ENCODE results near the gene ARHGAP9.
"Not testable (repeated sequence)": the region's sequence is repeated elsewhere in the genome, so short reads cannot be mapped to it uniquely, and the experiment has no call there.

ARHGAP9 gene

GRCh38 chr12:57456145-57456700, 23.4 kb downstream of the ARHGAP9 start:
- DNase-seq, result peak; percentile 41

DNA sequence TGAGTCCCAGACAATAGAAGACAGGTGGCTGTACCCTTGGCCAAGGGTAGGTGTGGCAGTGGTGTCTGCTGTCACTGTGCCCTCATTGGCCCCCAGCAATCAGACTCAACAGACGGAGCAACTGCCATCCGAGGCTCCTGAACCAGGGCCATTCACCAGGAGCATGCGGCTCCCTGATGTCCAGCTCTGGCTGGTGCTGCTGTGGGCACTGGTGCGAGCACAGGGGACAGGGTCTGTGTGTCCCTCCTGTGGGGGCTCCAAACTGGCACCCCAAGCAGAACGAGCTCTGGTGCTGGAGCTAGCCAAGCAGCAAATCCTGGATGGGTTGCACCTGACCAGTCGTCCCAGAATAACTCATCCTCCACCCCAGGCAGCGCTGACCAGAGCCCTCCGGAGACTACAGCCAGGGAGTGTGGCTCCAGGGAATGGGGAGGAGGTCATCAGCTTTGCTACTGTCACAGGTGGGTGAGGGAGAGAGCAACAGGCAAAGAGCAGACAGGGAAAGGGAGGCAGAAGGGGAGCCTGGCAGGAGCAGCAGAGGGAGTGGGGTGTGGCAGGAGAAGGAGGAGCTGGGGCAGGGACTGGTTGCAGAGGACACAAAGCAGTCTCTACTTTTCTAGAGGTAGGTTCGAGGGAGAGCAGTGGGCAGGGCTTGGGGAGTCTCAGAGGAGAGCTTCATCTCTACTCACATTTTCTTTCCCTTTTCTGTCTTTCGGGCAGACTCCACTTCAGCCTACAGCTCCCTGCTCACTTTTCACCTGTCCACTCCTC, 24.1 kb downstream of the ARHGAP9 start:
- no peak for DNase-seq

DNA sequence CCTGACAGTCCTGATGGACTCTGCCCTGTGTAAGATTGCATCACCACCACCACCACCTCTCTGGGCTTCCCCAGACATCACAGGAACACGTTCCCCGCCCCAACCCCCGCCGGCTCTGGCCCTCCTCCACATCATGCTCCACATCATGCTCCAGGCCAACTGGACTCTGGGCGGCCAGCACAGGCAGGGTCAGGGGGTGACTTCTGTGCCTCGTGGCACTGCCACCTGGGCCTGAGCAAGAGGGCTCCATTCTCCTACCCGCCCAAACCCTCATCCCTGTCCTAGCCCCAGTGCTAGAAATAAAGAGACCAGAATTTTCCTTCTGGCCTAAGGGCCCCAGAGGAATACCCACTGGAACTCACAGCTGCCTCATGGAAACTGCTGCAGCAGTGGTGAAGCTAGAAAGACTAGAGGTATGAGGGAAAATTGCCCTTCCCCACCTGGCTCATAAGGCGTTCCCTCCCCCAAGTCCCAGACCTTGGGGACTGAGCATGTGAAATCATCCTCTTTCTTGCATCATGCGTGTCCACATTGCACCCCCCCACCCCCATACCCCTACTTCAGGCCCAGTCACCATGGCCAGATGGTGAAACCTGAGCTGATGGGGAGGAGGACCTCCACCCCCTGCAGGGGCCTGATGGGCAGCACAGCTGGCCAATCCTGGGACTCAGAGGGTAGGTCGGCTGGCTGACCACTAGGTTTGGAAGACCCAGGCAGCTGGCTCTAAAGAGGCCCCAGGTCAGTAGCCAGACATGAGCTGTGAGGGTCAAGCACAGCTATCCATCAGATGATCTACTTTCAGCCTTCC, 24.9 kb downstream of the ARHGAP9 start, which contains the start of gene INHBE:
TSS of gene INHBE (plus strand) at position 742 of the 808 bp plus-strand sequence. CDS start 230 bp downstream, outside the sequence.
- no peak for DNase-seq

DNA sequence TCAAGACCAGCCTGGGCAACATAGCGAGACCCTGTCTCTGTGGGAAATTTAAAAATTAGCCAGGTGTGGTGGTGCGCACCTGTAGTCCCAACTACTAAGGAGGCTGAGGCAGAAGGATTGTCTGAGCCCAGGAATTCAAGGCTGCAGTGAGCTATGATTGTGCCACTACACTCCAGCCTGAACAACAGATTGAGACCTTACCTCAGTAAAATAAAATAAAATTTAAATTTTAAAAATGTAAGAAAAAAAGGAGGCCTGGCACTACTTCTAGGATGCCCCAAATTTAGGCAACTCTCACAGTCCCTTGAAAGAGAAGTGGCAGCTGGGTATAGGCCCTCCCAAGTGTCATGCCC, 25.5 kb downstream of the ARHGAP9 start:
- DNase-seq, result no peak

DNA sequence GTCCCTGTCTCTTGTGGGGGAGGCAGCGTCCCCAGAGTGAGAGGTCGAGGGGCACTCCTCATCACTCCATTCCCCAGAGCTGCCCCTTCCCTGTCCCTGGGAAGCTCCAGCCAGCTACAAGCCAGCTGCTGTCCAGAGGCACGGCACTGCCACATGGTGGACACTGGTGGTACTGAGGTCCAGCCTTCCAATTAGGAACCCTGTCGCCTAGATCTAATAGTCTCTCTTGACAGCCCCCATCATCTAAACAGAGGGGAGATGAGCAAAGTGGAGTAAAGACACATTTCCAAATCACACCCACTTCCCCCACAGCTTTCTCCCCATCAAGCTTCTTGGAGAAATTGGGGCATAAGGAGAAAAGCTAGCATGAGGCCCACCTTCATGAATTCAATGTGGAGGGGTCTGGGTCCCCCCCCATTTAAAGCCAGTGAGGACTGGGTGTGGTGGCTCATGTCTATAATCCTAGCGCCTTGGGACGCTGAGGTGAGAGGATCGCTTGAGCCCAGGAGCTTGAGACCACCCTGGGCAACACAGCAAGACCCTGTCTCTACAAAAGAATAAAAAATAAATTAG, 26.6 kb downstream of the ARHGAP9 start:
- DNase-seq, result peak; percentile 51

- DNase-seq, result no peak
Observed at GRCh38 chr12:57452181-57452936, 27.3 kb downstream of the ARHGAP9 start.

- no peak for DNase-seq
Observed at GRCh38 chr12:57451233-57451778, 28.4 kb downstream of the ARHGAP9 start.

GRCh38 chr12:57450057-57450456, 29.6 kb downstream of the ARHGAP9 start:
- DNase-seq, result no peak

GRCh38 chr12:57449375-57449774, 30.3 kb downstream of the ARHGAP9 start:
- DNase-seq, result no peak

DNA sequence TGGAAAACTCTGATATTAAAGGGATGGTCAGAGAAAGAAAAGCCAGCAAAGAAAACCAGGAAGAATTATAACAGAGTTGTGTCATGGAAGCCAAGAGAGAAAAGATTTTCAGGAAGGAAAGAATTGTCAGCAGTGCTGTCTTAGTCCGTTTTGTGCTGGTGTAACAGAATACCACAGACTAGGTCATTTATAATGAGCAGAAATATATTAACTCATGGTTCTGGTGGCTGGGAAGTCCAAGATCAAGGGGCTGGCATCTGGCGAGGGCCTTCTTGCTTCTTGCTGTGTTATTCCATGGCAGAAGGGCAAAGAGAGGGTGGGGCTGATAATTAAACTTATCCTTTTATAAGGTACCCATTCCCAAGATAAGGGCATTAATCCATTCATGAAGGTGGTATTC, 31.0 kb downstream of the ARHGAP9 start:
- no peak for DNase-seq

GRCh38 chr12:57446292-57446960, 33.2 kb downstream of the ARHGAP9 start:
- DNase-seq, result no peak

- DNase-seq, result no peak
Observed at GRCh38 chr12:57444744-57445143, 34.9 kb downstream of the ARHGAP9 start.

DNA sequence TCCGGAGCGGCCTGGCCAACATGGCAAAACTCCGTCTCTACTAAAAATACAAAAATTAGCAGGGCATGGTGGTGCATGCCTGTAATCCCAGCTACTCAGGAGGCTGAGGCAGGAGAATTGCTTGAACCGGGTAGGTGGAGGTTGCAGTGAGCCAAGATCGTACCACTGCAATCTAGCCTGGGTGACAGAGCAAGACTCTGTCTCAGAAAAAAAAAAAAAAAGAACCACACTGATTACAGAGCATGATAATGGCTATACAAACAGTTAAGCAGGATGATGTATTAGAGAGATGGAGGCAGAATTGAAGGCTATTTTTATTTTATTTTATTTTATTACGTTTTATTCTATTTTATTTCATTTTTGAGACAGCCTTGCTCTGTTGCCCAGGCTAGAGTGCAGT, 35.3 kb downstream of the ARHGAP9 start:
- not testable (repeated sequence) for DNase-seq

- DNase-seq, result no peak
Observed at GRCh38 chr12:57441846-57442427, 37.7 kb downstream of the ARHGAP9 start.

GRCh38 chr12:57441393-57441792, 38.3 kb downstream of the ARHGAP9 start:
- not testable (repeated sequence) for DNase-seq

DNA sequence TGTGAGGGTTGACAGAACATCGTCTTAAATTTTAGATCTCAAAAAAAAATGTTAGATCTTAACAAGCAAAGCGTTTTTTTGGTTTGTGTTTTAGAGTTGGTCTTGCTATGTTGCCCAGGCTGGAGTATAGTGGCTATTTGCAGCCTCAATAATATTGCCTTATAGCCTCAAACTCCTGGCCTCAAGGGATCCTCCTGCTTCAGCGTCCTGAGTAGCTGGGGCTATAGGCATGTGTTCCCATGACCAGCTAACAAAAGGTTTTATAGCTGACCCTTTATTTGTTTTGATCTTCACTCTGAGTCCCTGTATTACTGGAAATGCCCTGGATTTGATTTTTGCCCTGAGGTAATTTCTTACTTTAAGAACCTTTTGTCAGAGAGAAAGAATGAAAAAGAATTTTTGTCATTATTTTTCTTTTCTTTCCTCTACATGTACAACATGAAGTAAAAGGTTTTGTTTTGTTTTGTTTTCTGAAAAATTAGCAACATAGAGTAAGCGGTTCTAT, 39.9 kb downstream of the ARHGAP9 start:
- no peak for DNase-seq

DNA sequence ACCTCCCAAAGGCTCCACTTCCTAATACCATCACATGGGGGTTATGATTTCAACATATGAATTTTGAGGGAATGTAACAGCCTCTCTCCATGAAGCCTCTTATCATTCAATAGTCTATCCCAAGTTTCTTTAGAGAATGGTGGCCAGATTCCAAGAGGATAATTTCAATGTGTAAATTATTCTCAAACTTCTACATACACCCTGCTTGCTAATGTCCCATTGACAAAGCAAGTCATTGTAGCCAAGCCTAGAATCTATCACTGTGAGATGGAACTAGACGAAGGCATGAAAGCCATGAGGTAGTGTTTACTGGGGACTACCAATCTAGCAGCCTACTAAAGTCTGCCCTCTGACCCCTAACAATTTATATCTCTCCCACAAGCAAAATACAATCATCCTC, 41.3 kb downstream of the ARHGAP9 start:
- no peak for DNase-seq

DNA sequence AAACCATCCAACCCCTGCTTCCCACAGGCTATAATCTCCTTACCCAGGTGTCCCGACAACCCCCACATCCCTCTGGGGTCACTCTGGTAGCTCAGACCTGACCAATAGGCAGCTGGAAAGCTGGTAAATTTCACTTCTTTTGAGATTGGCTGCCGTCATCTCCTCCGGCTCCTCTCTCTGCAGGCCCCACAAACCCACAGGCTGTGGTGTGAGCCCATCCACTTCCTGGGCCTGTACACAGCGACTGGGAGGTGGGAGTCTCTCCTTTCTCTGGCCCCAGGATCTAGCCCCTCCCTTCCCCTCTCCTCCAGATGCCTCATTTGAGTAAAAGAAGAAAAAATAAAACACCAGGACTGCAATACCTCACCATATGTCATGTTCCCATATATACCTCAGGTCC, 44.4 kb downstream of the ARHGAP9 start:
- no peak for DNase-seq

DNA sequence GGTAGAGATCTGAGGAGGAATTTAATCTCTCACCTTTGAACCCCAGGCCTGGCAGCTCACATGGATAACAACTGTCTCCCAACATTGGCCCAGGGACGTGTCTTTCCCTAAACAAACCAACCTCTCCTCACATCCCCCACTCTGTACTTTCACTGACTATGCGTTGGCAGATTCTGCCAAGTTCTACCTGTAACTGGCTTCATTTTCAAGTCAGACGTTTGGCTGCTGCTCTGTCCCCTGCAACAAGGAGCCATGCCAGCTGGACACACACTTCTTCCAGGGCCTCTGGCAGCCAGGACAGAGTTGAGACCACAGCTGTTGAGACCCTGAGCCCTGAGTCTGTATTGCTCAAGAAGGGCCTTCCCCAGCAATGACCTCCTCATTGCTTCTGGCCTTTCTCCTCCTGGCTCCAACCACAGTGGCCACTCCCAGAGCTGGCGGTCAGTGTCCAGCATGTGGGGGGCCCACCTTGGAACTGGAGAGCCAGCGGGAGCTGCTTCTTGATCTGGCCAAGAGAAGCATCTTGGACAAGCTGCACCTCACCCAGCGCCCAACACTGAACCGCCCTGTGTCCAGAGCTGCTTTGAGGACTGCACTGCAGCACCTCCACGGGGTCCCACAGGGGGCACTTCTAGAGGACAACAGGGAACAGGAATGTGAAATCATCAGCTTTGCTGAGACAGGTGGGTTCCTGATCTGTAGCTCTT, 45.0 kb downstream of the ARHGAP9 start, which contains the start of gene INHBC:
TSS of gene INHBC (plus strand) at position 268 of the 707 bp plus-strand sequence. CDS start at position 371, 103 bp downstream.
- DNase-seq, result no peak

- DNase-seq, result no peak
Observed at GRCh38 chr12:57433370-57433769, 46.3 kb downstream of the ARHGAP9 start.

All from activated CD4-positive, alpha-beta T cell treated with anti-CD3 and anti-CD28 coated beads, Interleukin-2, amount 50 U/mL, for 1 hour (primary cell).